NCI-H1417 (cell line): Measurements from ENCODE around the gene SAFB2.
A peak's percentile ranks its signal among the peaks of the same experiment; 100 is the strongest.

Source experiments
- DNase-seq, 3 experiments: peaks; one replicate each; lab custom pipeline; 2025; lab: John Stamatoyannopoulos, UW

SAFB2 gene

DNA sequence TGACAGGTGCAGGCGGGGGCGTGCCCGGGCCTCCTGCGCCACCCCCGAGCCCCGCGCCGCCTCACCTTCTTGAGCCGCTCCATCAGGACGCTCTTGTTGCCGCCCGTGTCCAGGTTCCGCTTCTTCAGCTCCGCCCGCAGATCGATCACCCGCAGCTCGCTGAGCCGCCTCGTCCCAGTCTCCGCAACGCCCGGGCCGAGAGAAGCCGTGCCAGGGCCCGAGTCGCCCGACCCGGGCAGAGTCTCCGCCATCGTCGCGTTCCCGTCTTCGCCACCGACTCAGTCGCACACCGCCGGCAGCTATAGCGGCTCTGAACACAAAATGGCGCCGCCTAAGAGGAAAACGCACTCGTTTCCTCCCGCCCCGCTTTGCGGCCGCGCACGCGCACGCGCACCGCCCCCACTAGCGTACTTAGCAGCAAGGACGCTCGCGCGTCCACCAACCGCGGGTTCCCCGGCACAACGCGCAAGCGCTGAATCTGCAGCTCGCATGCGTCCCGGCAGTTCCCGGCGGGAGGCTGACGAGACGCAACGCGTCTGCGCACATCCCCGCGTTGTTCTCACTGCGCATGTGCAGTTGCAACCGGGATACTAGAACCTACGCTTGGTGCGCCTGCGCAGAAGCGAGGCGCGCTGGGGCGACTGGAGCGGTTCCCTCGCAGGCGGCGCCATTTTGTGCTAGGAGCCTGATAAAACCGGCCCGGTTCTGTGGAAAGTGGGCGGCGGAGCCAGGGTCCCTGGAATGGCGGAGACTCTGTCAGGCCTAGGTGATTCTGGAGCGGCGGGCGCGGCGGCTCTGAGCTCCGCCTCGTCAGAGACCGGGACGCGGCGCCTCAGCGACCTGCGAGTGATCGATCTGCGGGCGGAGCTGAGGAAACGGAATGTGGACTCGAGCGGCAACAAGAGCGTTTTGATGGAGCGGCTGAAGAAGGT lies at the start of gene SAFB2, which contains the start of gene SAFB:
TSS of gene SAFB2 (minus strand) at position 312 of the 932 bp plus-strand sequence. CDS start at position 251, 61 bp downstream.
TSS of gene SAFB (plus strand) at position 619 of the 932 bp plus-strand sequence. CDS start at position 742, 123 bp downstream.
- peak; percentile 98 to 100 (median 100) for DNase-seq

GRCh38 chr19:5671600-5671999 lies 49.0 kb upstream of the SAFB2 start:
- no peak for DNase-seq

DNA sequence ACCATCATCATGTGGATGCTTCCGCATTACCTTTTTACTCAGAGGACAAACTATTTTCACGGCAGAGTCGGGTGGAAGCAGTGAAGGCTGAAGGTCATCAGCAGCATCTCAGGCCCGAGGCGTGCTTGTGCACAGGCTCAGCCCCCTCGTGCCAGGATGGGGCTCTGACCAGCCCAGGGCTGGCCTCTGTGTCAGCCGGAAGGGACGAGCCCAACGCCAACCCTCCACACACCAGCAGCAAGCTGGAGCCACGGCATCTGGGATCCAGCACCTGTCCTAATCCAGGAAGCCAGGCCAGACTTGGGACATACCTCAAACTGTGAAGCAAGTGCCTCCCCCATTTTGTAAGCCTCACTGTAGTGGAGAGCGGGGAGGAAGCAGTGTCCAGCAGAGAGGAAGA lies 46.6 kb upstream of the SAFB2 start:
- no peak for DNase-seq

DNA sequence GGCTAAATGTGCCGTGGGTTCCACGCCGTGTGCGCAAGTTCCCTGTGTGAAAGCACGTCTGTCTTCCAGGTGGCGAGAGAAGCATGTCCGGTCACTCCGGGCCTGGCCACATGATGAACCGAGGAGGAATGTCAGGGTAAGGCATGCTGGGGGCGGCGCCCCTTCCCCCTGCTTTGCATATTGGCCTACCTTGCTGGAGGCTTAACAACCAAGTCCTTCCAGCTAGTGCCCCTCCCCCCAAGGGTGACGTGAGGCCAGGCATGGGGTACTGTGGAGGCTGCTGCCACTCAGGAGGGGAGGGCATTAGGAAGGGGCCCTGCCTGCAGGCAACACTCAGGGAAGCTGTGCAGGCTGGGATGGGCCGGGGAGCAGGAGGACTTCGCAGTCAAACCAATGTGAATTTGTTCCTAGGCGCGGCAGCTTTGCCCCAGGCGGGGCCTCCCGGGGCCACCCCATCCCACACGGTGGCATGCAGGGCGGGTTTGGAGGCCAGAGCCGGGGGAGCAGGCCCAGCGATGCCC lies 45.2 kb upstream of the SAFB2 start:
- no peak for DNase-seq

DNA sequence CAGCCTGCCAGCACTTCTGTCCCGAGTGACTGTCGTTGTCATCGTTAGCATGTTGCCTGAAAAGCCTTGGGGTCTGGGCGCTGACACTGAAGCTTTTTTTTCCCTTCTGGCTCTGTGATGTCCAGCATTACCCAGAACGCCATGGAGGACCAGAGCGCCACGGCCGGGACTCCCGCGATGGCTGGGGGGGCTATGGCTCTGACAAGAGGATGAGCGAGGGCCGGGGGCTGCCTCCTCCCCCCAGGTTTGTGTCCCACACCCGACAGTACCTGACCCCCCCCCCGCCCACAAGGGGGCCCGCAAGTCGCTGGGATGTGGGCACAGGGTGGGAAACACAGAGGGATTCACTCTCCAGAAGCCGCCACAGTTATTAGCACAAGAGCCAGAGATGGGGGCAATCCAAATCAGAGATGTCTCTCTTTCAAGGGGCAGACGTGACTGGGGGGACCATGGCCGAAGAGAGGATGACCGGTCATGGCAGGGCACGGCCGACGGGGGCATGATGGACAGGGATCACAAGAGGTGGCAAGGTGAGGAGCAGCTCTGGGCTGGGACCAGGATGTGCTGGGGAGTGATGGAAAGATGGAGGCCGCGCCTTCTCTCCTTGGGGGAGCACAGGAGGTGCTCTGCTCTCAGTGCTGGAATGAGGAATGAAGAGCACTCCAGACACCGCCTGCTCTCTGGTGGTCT lies 44.5 kb upstream of the SAFB2 start:
- DNase-seq: no peak

DNA sequence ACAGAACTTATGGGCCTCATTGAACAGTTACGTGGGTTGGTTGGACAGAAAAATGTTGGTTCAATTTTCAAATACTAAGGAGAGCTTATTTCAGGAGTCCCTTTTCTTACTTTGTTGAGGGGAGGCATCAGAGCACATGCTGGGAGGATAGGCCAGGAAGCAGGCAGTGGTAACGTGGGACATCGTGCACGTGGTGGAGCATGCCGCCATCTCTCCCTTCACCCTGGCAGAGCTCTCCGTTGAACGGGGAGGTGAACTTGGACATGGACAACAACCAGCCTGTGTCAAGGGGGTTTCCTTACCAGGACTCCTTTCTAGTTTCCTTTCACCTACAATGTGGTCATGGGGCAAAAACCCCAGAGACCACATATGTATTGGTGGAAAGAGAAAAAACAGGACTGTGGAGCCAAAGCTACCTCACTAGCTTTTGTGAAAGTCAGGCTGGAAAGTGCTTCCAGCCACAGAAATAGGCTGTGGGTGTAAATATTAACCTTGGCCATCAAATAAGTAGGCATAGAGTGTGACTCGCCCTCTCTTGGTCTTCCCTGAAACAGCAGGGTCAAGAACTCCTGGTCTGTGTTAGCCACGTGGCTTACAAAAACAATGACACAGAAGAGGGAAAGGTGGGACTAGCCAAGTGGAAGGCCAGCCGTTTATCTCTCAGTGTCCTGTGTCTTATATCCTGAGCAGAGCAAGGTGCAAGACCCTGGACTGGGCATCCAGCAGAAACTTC lies 43.4 kb upstream of the SAFB2 start:
- no peak for DNase-seq

DNA sequence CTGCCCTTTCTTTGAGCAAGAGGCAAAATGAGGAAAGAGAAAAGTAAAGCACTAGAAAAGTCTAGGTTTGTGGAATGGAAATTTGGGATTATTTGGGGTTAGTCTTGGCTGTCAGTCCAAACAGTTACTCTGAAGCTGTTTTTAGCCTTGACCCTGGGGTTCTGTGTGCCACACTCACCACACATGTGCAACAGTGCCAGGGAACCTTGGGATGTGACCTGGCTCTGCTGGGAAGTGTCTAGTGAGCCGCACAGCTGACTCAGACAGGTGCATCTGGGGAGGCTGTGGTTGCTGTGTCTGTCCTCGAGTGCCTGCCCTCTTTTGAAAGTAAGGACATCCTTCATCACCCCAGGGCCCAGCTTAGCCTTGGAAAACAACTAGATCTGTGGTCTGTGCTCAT lies 41.9 kb upstream of the SAFB2 start:
- DNase-seq: no peak

- DNase-seq: no peak
Measured at GRCh38 chr19:5663904-5664303, 41.3 kb upstream of the SAFB2 start.

GRCh38 chr19:5661483-5661882 lies 38.9 kb upstream of the SAFB2 start:
- no peak for DNase-seq

GRCh38 chr19:5655412-5655811 lies 32.8 kb upstream of the SAFB2 start:
- DNase-seq: no peak

DNA sequence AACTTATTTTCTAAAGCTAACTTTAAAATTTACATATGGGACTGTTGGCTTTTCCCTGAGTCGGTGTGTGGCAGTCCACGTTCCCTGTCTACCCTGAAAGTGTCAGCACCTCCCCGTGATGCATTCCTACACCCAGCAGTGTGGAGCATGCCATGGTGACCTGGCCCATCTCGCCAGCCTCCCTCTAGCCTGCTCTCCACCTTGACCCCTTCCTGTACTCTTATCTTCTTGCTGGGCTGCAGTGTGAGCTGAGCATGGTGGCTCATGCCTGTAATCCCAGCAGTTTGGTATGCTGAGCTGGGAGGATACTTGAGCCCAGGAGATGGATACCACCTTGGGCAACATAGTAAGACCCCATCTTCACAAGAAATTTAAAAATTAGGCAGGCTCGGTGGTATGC lies 32.4 kb upstream of the SAFB2 start:
- DNase-seq: no peak

- DNase-seq: no peak
Measured at GRCh38 chr19:5652261-5652660, 29.7 kb upstream of the SAFB2 start.

- DNase-seq: no peak
Measured at GRCh38 chr19:5651361-5651760, 28.8 kb upstream of the SAFB2 start.

DNA sequence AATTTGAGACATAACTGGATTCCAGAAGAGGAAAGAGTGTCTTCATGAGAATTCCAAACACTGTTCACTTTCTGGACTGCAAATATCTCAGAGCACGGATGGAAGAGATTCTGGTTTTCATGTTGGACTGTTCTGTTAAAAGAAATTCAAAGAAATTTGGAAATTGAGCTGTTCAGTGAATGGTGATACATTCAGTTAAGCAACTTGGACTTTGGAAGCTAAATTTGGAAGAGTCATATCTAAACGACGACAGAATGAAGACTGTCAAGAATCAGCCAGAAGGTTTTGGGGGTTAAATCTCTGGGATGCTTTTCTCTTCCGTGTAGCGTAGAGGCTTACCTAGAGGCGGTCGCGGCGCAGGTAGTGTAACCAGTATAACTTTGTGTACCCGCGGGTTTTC lies 25.9 kb upstream of the SAFB2 start:
- no peak for DNase-seq

GRCh38 chr19:5646703-5647102 lies 24.1 kb upstream of the SAFB2 start:
- DNase-seq: no peak

GRCh38 chr19:5645409-5645808 lies 22.8 kb upstream of the SAFB2 start:
- peak in 2 of 3 experiments; percentile 50 to 86 for DNase-seq

DNA sequence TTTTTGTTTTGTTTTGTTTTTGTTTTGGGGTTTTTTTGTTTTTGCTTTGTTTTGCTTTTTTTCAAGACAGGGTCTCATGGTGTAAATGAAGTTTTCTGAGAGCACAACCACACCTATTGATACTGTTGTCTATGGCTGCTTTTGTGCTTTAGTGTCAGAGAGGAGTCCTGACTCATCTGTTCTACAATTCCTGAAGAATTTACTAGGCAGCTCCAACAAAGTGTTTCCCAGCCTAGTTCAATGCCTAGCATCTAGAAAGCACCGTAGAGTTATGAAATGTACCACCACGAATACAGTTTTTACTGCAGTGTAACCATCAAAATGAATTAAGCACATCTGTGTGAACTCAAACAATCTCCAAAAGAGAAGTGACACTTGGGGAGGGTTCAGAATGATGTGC lies 21.5 kb upstream of the SAFB2 start:
- DNase-seq: no peak

GRCh38 chr19:5643060-5643459 lies 20.5 kb upstream of the SAFB2 start:
- DNase-seq: no peak

DNA sequence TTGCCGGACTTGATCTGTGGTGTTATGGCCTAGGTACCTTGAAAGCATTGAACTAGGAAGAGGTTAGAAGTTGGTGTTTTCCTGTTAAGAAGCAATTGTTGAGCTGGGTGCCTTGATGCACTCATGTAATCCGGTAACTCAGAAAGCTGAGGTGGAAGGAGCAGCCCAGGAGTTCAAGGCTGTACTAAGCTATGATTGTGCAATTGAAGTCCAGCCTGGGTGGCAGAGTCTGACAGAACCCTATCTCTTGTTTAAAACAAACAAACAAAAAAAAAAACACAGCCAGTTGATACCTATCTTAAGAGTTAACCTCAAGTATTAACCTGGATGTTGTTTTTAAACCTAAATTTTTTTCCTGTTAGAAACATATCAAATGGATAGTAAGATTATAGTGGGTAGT lies 19.6 kb upstream of the SAFB2 start:
- DNase-seq: no peak

GRCh38 chr19:5641171-5641570 lies 18.6 kb upstream of the SAFB2 start:
- DNase-seq: no peak

DNA sequence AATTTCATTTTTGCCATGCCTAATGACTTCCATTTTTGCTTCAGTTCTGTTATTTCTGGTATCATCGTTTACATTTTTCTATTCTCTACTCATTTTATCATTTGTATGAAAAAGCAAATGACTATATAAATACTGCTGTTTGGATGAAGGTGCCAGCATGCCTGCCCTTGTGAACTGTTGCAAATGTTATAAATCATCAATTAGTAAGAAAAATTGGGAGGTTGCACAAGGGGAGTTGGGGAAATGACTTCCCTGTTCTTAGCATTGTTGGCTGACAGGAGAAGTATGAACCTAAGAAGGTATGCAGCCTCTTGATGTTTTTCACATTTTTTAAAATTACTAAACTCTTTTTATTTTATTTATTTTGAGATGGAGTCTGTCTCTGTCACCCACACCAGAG lies 15.4 kb upstream of the SAFB2 start:
- DNase-seq: no peak

GRCh38 chr19:5635427-5635826 lies 12.9 kb upstream of the SAFB2 start:
- no peak for DNase-seq
